GM06990 (cell line): ENCODE measurements around the gene TUBB3.

ENCODE experiments used
- DNase-seq: peaks from one replicate; pipeline ENCODE4 v3.0.0-alpha.2; 2011; ENCODE audit not compliant: insufficient read length; ENCODE audit errors: extremely low read depth
- H3K27me3 ChIP-seq: replicated peaks from 2 replicates; pipeline ENCODE4 v1.6.0; 2011; ENCODE audit warnings: low read length; ENCODE audit not compliant: control insufficient read depth, insufficient read depth
- H3K36me3 ChIP-seq: 2 replicates; pipeline ENCODE4 v1.5.1; 2011; ENCODE audit warnings: low read length; ENCODE audit not compliant: control insufficient read depth, insufficient read depth
- H3K4me3 ChIP-seq: replicated peaks from 2 replicates; pipeline ENCODE4 v1.5.1; 2011; ENCODE audit warnings: low read depth, mild to moderate bottlenecking, control low read depth, low read length
- TF ChIP-seq, protein P1 (sequence below): IDR thresholded peaks from 2 replicates; pipeline ENCODE4 v1.5.1; 2011; ENCODE audit warnings: low read length, control low read depth, mild to moderate bottlenecking, inconsistent platforms; ENCODE audit not compliant: insufficient read depth, poor library complexity, severe bottlenecking

Gene TUBB3

DNA sequence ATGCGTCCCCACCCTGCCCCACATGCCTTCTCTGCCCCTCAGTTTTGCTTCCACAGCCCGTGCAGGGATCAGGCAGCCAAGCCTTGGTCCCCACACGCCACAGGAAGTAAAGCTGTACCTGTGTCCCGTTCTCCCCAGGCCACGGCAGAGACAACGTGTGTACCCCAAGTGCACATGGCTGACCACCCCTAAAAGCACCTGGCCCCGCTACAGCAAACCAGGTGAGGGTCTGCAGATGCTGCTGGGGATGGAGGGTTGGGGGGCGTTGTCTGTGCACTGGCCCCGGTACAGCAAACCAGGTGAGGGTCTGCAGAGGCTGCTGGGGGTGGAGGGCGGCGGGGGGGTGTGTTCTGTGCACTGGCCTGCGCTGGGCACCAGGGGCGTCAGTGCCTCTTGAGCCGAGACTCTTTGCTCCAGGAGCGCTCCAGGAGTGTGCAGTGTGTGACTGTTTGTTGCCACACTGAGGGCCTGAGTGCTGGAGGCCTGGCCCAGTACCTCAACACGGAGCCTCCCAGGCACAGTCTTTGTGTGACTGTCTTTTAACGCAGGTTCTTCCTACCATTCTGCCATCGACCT lies 31.0 kb upstream of the TUBB3 start:
- Histone ChIP-seq H3K4me3 (no peak overlapping the region), H3K27me3 (no peaks in the 10 kb centered on the region), H3K36me3 (peaks cover 45% of the 10 kb centered on the region)
- TF ChIP-seq, protein P1, sequence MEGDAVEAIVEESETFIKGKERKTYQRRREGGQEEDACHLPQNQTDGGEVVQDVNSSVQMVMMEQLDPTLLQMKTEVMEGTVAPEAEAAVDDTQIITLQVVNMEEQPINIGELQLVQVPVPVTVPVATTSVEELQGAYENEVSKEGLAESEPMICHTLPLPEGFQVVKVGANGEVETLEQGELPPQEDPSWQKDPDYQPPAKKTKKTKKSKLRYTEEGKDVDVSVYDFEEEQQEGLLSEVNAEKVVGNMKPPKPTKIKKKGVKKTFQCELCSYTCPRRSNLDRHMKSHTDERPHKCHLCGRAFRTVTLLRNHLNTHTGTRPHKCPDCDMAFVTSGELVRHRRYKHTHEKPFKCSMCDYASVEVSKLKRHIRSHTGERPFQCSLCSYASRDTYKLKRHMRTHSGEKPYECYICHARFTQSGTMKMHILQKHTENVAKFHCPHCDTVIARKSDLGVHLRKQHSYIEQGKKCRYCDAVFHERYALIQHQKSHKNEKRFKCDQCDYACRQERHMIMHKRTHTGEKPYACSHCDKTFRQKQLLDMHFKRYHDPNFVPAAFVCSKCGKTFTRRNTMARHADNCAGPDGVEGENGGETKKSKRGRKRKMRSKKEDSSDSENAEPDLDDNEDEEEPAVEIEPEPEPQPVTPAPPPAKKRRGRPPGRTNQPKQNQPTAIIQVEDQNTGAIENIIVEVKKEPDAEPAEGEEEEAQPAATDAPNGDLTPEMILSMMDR, result no peak
- no peak for DNase-seq

DNA sequence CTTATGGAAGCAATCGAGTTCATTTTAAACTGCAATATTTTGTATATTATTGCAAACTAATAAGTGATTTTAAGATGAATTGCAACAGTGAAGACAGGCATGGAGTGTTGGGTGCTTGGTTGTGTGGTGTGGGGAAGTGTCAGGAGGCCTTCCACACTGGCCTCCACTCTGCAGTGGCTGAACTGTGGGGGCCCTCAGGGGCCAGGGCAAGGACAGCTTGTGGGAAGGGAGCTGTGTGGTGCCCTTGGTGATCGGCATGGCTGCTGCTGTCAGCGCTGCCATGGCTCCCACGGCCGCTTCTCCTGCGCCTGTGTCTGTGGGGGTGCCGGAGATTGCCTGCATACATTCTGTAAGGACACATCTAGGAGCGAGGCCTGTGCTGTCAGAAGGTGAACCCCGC lies 30.5 kb upstream of the TUBB3 start:
- DNase-seq, result no peak
- TF ChIP-seq, protein P1, result no peak
- Histone ChIP-seq H3K27me3 (no peaks in the 10 kb centered on the region), H3K4me3 (no peak overlapping the region), H3K36me3 (peaks cover 43% of the 10 kb centered on the region)

- TF ChIP-seq, protein P1, result no peak
- DNase-seq, result no peak
- Histone ChIP-seq H3K4me3 (no peak overlapping the region), H3K36me3 (peaks cover 45% of the 10 kb centered on the region), H3K27me3 (no peaks in the 10 kb centered on the region)
Observed at GRCh38 chr16:89893642-89894548, 29.2 kb upstream of the TUBB3 start.

DNA sequence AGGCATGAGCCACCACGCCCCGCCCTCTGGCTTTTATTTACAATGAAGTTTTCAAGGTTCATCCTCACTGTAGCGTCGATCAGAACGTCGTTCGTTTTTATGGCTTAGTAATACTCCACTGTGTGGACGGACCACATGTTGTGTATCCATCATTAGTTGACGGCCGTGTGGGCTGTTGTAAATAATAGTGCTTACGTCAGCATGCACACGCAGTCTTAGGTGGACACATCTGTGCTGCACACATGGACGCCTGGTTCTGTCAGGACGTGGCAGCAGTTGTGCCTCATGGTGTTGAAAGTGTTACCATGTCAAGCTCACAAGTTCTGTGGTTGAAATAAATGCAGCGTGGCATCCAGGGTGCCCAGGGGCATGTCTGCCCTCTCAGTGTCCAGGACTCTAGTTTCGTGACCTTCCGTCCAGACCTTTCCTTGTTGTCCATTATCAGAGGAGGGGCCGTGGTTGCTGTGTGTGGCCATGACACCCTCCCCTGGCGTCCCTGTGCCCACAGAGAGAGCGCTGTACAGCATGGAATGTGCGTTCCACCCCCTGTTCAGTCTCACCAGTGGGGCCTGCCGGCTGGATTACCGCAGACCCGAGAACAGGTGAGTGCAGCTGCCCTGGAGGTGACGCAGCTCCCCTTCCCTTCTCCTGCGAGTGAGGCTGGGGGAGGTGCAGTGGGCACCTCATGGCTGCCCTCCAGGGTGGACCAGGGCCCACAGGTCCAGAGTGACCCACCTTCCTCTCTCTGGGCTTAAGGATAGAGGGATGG lies 27.5 kb upstream of the TUBB3 start:
- DNase-seq, result no peak
- H3K36me3 ChIP-seq, result peaks cover 44% of the 10 kb centered on the region
- H3K4me3 ChIP-seq, result no peak overlapping the region
- H3K27me3 ChIP-seq, result no peaks in the 10 kb centered on the region
- TF ChIP-seq, protein P1, result no peak

GRCh38 chr16:89897204-89897603 lies 25.9 kb upstream of the TUBB3 start:
- DNase-seq, result no peak
- H3K27me3 ChIP-seq, result no peaks in the 10 kb centered on the region
- TF ChIP-seq, protein P1, result no peak
- H3K36me3 ChIP-seq, result peaks cover 34% of the 10 kb centered on the region
- no peak overlapping the region for H3K4me3 ChIP-seq
